H1 (cell line): ENCODE data around the gene GCHFR. TPM values are rescaled to one million over a fixed set of nuclear protein-coding genes. Genes with fewer than 3 reads are reported as not detected.

Experiments used
- CTCF ChIA-PET: fragments of 300-600 bp; sonication (Branson Sonifier 250); formaldehyde crosslinking; loops from one replicate; lab custom pipeline; 2021; ENCODE audit not compliant: partially characterized antibody; lab: Charles Lee
- POLR2A ChIA-PET: fragments of 300-600 bp; sonication (Branson Sonifier 250); formaldehyde crosslinking; loops from one replicate; lab custom pipeline; 2021; ENCODE audit warnings: inconsistent platforms; ENCODE audit not compliant: partially characterized antibody; lab: Charles Lee
- DNase-seq, 2 experiments: peaks; one replicate each; pipeline versions ENCODE4 v3.0.0 to v3.0.0-alpha.2; 2010 to 2022; ENCODE audit warnings: low spot score in 2 of 2, low read depth in 1 of 2, mixed read lengths in 1 of 2
- FAIRE-seq: peaks from 2 replicates; lab custom pipeline; 2011; peaks lifted over from hg19 to GRCh38; lab: Jason Lieb, UNC
- H2AFZ ChIP-seq: 2 replicates; pipeline ENCODE4 v1.8.1; 2012; ENCODE audit warnings: low read length, inconsistent platforms
- H2AK5ac ChIP-seq: 2 replicates; pipeline ENCODE4 v1.6.1; 2013; ENCODE audit warnings: low read depth, low read length
- H2BK120ac ChIP-seq: replicated peaks from 2 replicates; pipeline ENCODE3; 2013; ENCODE audit warnings: low read depth, low read length, inconsistent platforms
- H2BK12ac ChIP-seq: 2 replicates; pipeline ENCODE4 v1.6.1; 2013; ENCODE audit warnings: low read depth, low read length
- H2BK15ac ChIP-seq: 2 replicates; pipeline ENCODE4 v1.6.1; 2013; ENCODE audit warnings: low read length
- H2BK20ac ChIP-seq: 2 replicates; pipeline ENCODE4 v1.6.1; 2013; ENCODE audit warnings: low read length
- H2BK5ac ChIP-seq: 2 replicates; pipeline ENCODE4 v1.6.1; 2013; ENCODE audit warnings: low read depth, low read length
- H3K14ac ChIP-seq: 2 replicates; pipeline ENCODE4 v1.6.1; 2013; ENCODE audit warnings: inconsistent platforms; ENCODE audit not compliant: insufficient read length
- H3K18ac ChIP-seq: 2 replicates; pipeline ENCODE4 v1.6.1; 2013; ENCODE audit warnings: low read length; ENCODE audit errors: extremely low read depth
- H3K23ac ChIP-seq: 2 replicates; pipeline ENCODE4 v1.6.1; 2013; ENCODE audit warnings: inconsistent platforms; ENCODE audit not compliant: insufficient read length
- H3K23me2 ChIP-seq: 2 replicates; pipeline ENCODE4 v1.6.1; 2013; ENCODE audit warnings: low read depth, low read length
- H3K27ac ChIP-seq: 2 replicates; pipeline ENCODE4 v1.6.1; 2011; ENCODE audit warnings: low read depth, low read length, inconsistent platforms
- H3K27me3 ChIP-seq, 4 experiments: replicated peaks in 1 of 4; 1 replicate in 1 of 4; 2 replicates in 3 of 4; pipeline versions ENCODE4 v1.6.1 to v1.8.1; 2011 to 2013; ENCODE audit warnings: low read length in 3 of 4, mild to moderate bottlenecking in 3 of 4, inconsistent platforms in 2 of 4, mixed read lengths in 2 of 4, moderate library complexity in 1 of 4; ENCODE audit not compliant: control insufficient read depth in 3 of 4, insufficient read depth in 3 of 4; ENCODE audit errors: extremely low read depth in 1 of 4
- H3K36me3 ChIP-seq, 4 experiments: 2 replicates each; pipeline versions ENCODE4 v1.6.1 to v1.8.1; 2011 to 2013; ENCODE audit warnings: mild to moderate bottlenecking in 4 of 4, low read length in 3 of 4, moderate library complexity in 2 of 4, control low read depth in 1 of 4, inconsistent platforms in 1 of 4; ENCODE audit not compliant: insufficient read depth in 4 of 4, control insufficient read depth in 2 of 4
- H3K4ac ChIP-seq: replicated peaks from 2 replicates; pipeline ENCODE3; 2013; ENCODE audit warnings: low read length, low read depth, mixed read lengths, inconsistent platforms; ENCODE audit not compliant: insufficient read length
- H3K4me1 ChIP-seq, 4 experiments: replicated peaks in 1 of 4; 1 replicate in 1 of 4; 2 replicates in 3 of 4; pipeline versions ENCODE4 v1.6.1 to v1.8.1; 2011 to 2013; ENCODE audit warnings: low read length in 3 of 4, inconsistent platforms in 2 of 4, mixed read lengths in 1 of 4; ENCODE audit not compliant: insufficient read depth in 4 of 4, control insufficient read depth in 3 of 4
- H3K4me2 ChIP-seq, 2 experiments: 2 replicates each; pipeline versions ENCODE4 v1.6.1 to v1.8.1; 2011 to 2013; ENCODE audit warnings: low read depth in 2 of 2, low read length in 2 of 2, control low read depth in 1 of 2, inconsistent platforms in 1 of 2, mild to moderate bottlenecking in 1 of 2; ENCODE audit not compliant: insufficient read depth in 1 of 2
- H3K4me3 ChIP-seq, 4 experiments: fragments of 200-600, 300-600 bp in 1 of 4; sonication (generic), shearing (Covaris generic), sonication (Bioruptor Twin) in 1 of 4; 2 replicates each; pipeline versions ENCODE4 v1.5.1 to v1.8.1; 2011 to 2016; ENCODE audit warnings: low read length in 4 of 4, low read depth in 3 of 4, control low read depth in 2 of 4, inconsistent platforms in 2 of 4, mild to moderate bottlenecking in 2 of 4, mixed read lengths in 1 of 4, moderate library complexity in 1 of 4; ENCODE audit not compliant: insufficient read depth in 2 of 4; ENCODE audit errors: extremely low read depth in 1 of 4
- H3K56ac ChIP-seq: replicated peaks from 2 replicates; pipeline ENCODE3; 2013; ENCODE audit warnings: low read depth, mild to moderate bottlenecking, mixed read lengths, low read length, inconsistent platforms; ENCODE audit not compliant: insufficient read length
- H3K79me1 ChIP-seq: 2 replicates; pipeline ENCODE4 v1.6.1; 2013; ENCODE audit warnings: low read depth, low read length, control low read depth
- H3K79me2 ChIP-seq, 2 experiments: 2 replicates each; pipeline versions ENCODE4 v1.6.1 to v1.8.1; 2012 to 2013; ENCODE audit warnings: low read length in 2 of 2, mild to moderate bottlenecking in 2 of 2, inconsistent platforms in 1 of 2; ENCODE audit not compliant: insufficient read depth in 2 of 2, control insufficient read depth in 1 of 2
- H3K9ac ChIP-seq, 4 experiments: replicated peaks in 1 of 4; 1 replicate in 1 of 4; 2 replicates in 3 of 4; pipeline versions ENCODE4 v1.6.1 to v1.8.1; 2011 to 2013; ENCODE audit warnings: low read depth in 3 of 4, low read length in 3 of 4, control low read depth in 2 of 4, mild to moderate bottlenecking in 2 of 4, moderate library complexity in 2 of 4, inconsistent platforms in 1 of 4; ENCODE audit errors: extremely low read depth in 1 of 4
- H3K9me3 ChIP-seq, 2 experiments: 2 replicates each; pipeline versions ENCODE4 v1.6.1 to v1.8.1; 2012 to 2013; ENCODE audit warnings: mild to moderate bottlenecking in 2 of 2, moderate library complexity in 2 of 2, control low read depth in 1 of 2, inconsistent platforms in 1 of 2, low read depth in 1 of 2, low read length in 1 of 2, mixed read lengths in 1 of 2; ENCODE audit not compliant: insufficient read depth in 2 of 2
- H4K20me1 ChIP-seq, 2 experiments: replicated peaks in 1 of 2; 2 replicates each; pipeline versions ENCODE3 to v1.8.1; 2011 to 2013; ENCODE audit warnings: inconsistent platforms in 2 of 2, low read length in 2 of 2, mild to moderate bottlenecking in 1 of 2; ENCODE audit not compliant: insufficient read depth in 2 of 2, control insufficient read depth in 1 of 2
- H4K5ac ChIP-seq: 2 replicates; pipeline ENCODE4 v1.6.1; 2013; ENCODE audit warnings: low read length, low read depth, mixed read lengths, inconsistent platforms; ENCODE audit not compliant: insufficient read length
- H4K8ac ChIP-seq: 2 replicates; pipeline ENCODE4 v1.8.0; 2013; ENCODE audit warnings: mild to moderate bottlenecking, moderate library complexity, low read length, inconsistent platforms; ENCODE audit not compliant: insufficient read depth; ENCODE audit errors: extremely low read depth
- H4K91ac ChIP-seq: replicated peaks from 2 replicates; pipeline ENCODE3; 2013; ENCODE audit warnings: low read length, mixed read lengths, inconsistent platforms; ENCODE audit not compliant: insufficient read length
- HDAC2 ChIP-seq, 2 experiments: fragments of 300-600 bp in 1 of 2; sonication (generic) in 1 of 2; IDR thresholded peaks; 2 replicates each; pipeline ENCODE4 v1.6.1; 2011 to 2012; ENCODE audit warnings: low read depth in 2 of 2, low read length in 2 of 2, mild to moderate bottlenecking in 2 of 2, moderate library complexity in 2 of 2, borderline replicate concordance in 1 of 2, inconsistent platforms in 1 of 2
- NANOG ChIP-seq: IDR thresholded peaks from 2 replicates; pipeline ENCODE4 v1.6.1; 2011; ENCODE audit warnings: low read length, low read depth, mild to moderate bottlenecking, inconsistent platforms; ENCODE audit not compliant: insufficient read depth, poor library complexity, severe bottlenecking
- NRF1 ChIP-seq: IDR thresholded peaks from 2 replicates; pipeline ENCODE4 v1.6.1; 2011; ENCODE audit warnings: mild to moderate bottlenecking, low read depth, low read length, improper control_type of control experiment
- PHF8 ChIP-seq: fragments of 200-600 bp; sonication (generic); conservative IDR thresholded peaks from 2 replicates; pipeline ENCODE4 v1.7.1; 2012; ENCODE audit warnings: low read depth, mild to moderate bottlenecking, inconsistent platforms, low read length, moderate library complexity
- SIN3A ChIP-seq, 2 experiments: IDR thresholded peaks in 1 of 2; conservative IDR thresholded peaks in 1 of 2; 2 replicates each; pipeline ENCODE4 v1.6.1; 2011 to 2012; ENCODE audit warnings: low read length in 2 of 2, improper control_type of control experiment in 1 of 2, low read depth in 1 of 2, mild to moderate bottlenecking in 1 of 2
- SIRT6 ChIP-seq: IDR thresholded peaks from one replicate; pipeline ENCODE4 v1.7.1; 2012; ENCODE audit warnings: low read length, inconsistent platforms
- SP2 ChIP-seq: IDR thresholded peaks from 2 replicates; pipeline ENCODE4 v1.6.1; 2012; ENCODE audit warnings: mild to moderate bottlenecking, low read length, inconsistent platforms
- YY1 ChIP-seq: IDR thresholded peaks from 2 replicates; pipeline ENCODE4 v1.6.1; 2011; ENCODE audit warnings: low read depth, mild to moderate bottlenecking, low read length
- WGBS, 2 experiments: shearing (Covaris generic) in 1 of 2; methylation state at CpG; one replicate each; pipeline versions ENCODE4 v1.1.6 to v1.1.7; 2013 to 2015; ENCODE audit warnings: low lambda C conversion rate in 2 of 2, mixed read lengths in 2 of 2, inconsistent platforms in 1 of 2, low coverage in 1 of 2, missing lambda C conversion rate in 1 of 2; ENCODE audit not compliant: insufficient replicate concordance in 2 of 2, insufficient coverage in 1 of 2, insufficient read length in 1 of 2; ENCODE audit errors: extremely low coverage in 1 of 2, missing lambda C conversion rate in 1 of 2; 5-methylcytosine and 5-hydroxymethylcytosine counted together
- polyA plus RNA-seq, 7 experiments: library from polyadenylated mRNA; depleted of rRNA in 3 of 7; stranded (reverse) in 5 of 7; unstranded in 2 of 7; fragments of >200 nt in 5 of 7; fragments of 200-250 nt in 2 of 7; gene quantifications; 1 replicate in 5 of 7; 2 replicates in 1 of 7; 4 replicates in 1 of 7; pipeline versions ENCODE4 v1.2.1 to v1.2.3, GENCODE V29; 2011 to 2013; ENCODE audit warnings: missing spikeins in 2 of 7, mixed read lengths in 2 of 7
- total RNA-seq: library from RNA; stranded (reverse); fragmentation: NEBNext Ultra II Directional; extraction: Animal tissue kit (Norgen Biotek cat#: 25700); gene quantifications from 2 replicates; pipeline ENCODE4 v1.2.1, GENCODE V29; 2021

GCHFR gene
- total and polyA plus RNA-seq, 2 of the 8 experiments (the other 6 are each of a cell fraction or from before 2014, with no cell fraction given): 25.9 to 81.5 TPM

DNA sequence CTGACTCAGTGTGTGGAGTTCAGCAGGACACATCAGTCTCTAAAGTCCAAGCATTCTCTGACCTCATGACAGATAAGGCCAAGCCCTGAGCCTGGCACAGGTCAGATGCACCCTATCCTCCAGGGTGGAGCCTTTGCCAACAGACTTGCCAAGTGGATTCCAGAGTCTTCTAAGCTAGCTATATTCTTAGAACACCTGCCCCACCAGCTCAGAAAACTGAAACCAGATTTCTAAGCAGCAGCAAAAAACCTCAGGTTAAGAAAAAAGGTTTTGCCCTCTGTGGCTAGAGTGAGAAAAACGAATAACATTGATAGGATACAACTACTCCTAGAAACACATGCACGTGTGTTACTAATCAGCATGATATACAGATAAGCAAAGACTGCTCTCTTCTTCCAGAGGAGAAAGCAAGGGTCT lies 20.4 kb upstream of the GCHFR start:
- Histone ChIP-seq H2BK20ac (no peak overlapping the region), H2BK15ac (no peak overlapping the region), H4K5ac (no peak overlapping the region), H3K4me2 (no peak overlapping the region), H3K18ac (no peak overlapping the region), H3K9me3 (no peaks in the 10 kb centered on the region), H2AK5ac (no peak overlapping the region), H3K23ac (no peak overlapping the region), H3K56ac (no peak overlapping the region), H3K79me2 (no peaks in the 10 kb centered on the region), H3K14ac (no peak overlapping the region), H2BK120ac (no peak overlapping the region), H2AFZ (no peak overlapping the region), H3K4me3 (no peak overlapping the region), H3K4ac (no peak overlapping the region), H3K27me3 (no peaks in the 10 kb centered on the region), H3K4me1 (peaks cover 9 to 17% (median 14%) of the 10 kb centered on the region in 4 experiments), H4K20me1 (peaks cover 0 to under 1% of the 10 kb centered on the region in 2 experiments), H4K91ac (no peak overlapping the region), H3K79me1 (no peaks in the 10 kb centered on the region), H3K27ac (no peak overlapping the region), H3K36me3 (peaks cover 0 to 7% (median 3%) of the 10 kb centered on the region in 4 experiments; a peak in 4 of 8 replicates), H3K9ac (no peak overlapping the region), H4K8ac (no peak overlapping the region), H2BK5ac (no peak overlapping the region), H2BK12ac (no peak overlapping the region), H3K23me2 (no peaks in the 10 kb centered on the region)
- WGBS, 2 experiments: 87% methylated on average over 2 of the region's 2 CpGs; no CpG with 5 or more reads in 1 of the 2 experiments
- no peak for FAIRE-seq
- no peak for DNase-seq
- POLR2A ChIA-PET: interaction anchor here (0.9 to 1.5 kb wide), 5 partner anchors 11 to 103 kb away, joined by 3 read pairs; partner anchors contain the start of gene SPINT1
- CTCF ChIA-PET: interaction anchor here (1.0 to 6.8 kb wide), 9 partner anchors 8 to 289 kb away, joined by 3 to 70 read pairs (median 6); partner anchors contain the start of genes C15orf62 and GCHFR
- TF ChIP-seq YY1 (no peak), SIN3A (conservative IDR thresholded peaks at IDR 0.05 in 1 of 2, IDR thresholded peaks at IDR 0.05 in 1 of 2; ENCODE audit: low read depth in 1 of 2, low read length in 2 of 2) (no peak), SIRT6 (no peak), PHF8 (no peak), NRF1 (no peak), SP2 (no peak), HDAC2 (IDR thresholded peaks at IDR 0.05; ENCODE audit: borderline replicate concordance in 1 of 2, low read depth in 2 of 2, low read length in 2 of 2) (no peak), NANOG (no peak)
